ENCODE data around the gene GNG14. TPM values are rescaled to one million over a fixed set of nuclear protein-coding genes. Genes with fewer than 3 reads are reported as not detected.
"Not testable (repeated sequence)": the region's sequence is repeated elsewhere in the genome, so short reads cannot be mapped to it uniquely, and the experiment has no call there.

GNG14 gene
- total RNA-seq, 3 donors from 2014 or later (not counting 1 experiment from before 2014, with no cell fraction given), result not detected

DNA sequence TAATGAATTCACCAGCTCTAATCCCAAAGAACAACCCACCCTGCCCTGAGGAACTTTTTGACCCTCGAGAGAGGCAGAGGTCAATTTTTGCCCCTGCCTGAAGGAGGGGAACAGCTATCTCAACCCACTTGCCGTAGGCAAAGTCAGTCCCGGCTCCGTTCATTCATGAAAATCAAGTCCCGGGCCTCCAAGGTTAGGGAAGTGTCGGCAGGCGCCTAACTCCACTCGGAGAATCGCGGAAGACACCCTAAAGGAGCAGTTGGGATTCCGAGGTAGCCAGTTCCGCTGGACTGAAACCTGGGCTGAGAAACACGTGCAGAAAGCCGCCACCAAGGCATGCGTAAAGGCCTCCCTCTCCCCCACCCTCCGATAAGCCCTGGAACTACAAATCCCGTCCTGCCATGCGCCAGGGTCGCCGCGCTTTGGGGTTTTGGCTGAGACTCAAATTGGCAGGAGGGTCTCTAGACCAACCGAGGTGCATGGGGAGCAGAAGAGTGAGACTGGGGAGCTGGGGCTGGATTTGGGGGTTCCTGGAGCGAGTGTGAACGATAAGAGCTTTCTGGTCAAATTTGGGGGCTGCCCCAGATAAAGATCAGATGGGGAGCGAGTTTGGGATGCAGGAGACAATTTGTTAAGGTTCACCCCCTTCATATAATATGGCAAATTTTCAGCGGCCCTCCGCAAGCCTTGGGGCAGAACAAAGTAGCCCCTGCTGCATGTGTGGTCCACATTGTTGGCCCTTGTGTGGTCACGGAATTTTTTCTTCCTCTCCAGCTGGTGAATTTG lies 36.0 kb downstream of the GNG14 start, which contains the start of gene TNPO2:
Gene TNPO2 (minus strand): TSS at position 292 of the 786 bp plus-strand sequence. CDS start 2,955 bp downstream, outside the sequence.
- Mint-ChIP-seq H3K27me3 (ENCODE audit: low read depth in 2 of 2) (no peaks in the 10 kb centered on the region), H3K9me3 (no peaks in the 10 kb centered on the region), H3K4me3 (peak within 1 kb of the TSS; percentile 93), H3K27ac (peak within 1 kb of the TSS; percentile 91 to 96), H3K36me3 (no peaks in the 10 kb centered on the region), H3K4me1 (peaks cover 26 to 40% of the 10 kb centered on the region in 2 donors)
- peaks cover 36% of the 10 kb centered on the region for H3K4me1 ChIP-seq (ENCODE audit: control insufficient read depth, insufficient read depth, low read length)
- peak within 1 kb of the TSS; percentile 44 for H3K27ac ChIP-seq (ENCODE audit: low read length)
- ATAC-seq (peak in 2 of 3 donors; percentile 16 to 19), DNase-seq (peak; percentile 23 to 77)
- 6% methylated on average over 28 of the region's 28 CpGs for WGBS (ENCODE audit: insufficient coverage)
- no peaks in the 10 kb centered on the region for H3K9me3 ChIP-seq (ENCODE audit: control insufficient read depth, insufficient read depth, low read length)
- peak within 1 kb of the TSS; percentile 60 for H3K4me3 ChIP-seq (ENCODE audit: low read length)
- H3K27me3 ChIP-seq (ENCODE audit: control insufficient read depth, insufficient read depth, low read length), result no peaks in the 10 kb centered on the region
- TF ChIP-seq, protein P1, sequence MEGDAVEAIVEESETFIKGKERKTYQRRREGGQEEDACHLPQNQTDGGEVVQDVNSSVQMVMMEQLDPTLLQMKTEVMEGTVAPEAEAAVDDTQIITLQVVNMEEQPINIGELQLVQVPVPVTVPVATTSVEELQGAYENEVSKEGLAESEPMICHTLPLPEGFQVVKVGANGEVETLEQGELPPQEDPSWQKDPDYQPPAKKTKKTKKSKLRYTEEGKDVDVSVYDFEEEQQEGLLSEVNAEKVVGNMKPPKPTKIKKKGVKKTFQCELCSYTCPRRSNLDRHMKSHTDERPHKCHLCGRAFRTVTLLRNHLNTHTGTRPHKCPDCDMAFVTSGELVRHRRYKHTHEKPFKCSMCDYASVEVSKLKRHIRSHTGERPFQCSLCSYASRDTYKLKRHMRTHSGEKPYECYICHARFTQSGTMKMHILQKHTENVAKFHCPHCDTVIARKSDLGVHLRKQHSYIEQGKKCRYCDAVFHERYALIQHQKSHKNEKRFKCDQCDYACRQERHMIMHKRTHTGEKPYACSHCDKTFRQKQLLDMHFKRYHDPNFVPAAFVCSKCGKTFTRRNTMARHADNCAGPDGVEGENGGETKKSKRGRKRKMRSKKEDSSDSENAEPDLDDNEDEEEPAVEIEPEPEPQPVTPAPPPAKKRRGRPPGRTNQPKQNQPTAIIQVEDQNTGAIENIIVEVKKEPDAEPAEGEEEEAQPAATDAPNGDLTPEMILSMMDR (IDR thresholded peaks at IDR 0.05), result no peak
- peaks cover 7% of the 10 kb centered on the region for H3K36me3 ChIP-seq (ENCODE audit: control insufficient read depth, insufficient read depth, low read length)
- intact Hi-C loops (cut with micrococcal nuclease), result loop anchor here (1.0 to 5.0 kb wide), 4 partner anchors 9 to 68 kb away; partner anchors contain the start of genes DHPS, JUNB, MAN2B1 and WDR83

DNA sequence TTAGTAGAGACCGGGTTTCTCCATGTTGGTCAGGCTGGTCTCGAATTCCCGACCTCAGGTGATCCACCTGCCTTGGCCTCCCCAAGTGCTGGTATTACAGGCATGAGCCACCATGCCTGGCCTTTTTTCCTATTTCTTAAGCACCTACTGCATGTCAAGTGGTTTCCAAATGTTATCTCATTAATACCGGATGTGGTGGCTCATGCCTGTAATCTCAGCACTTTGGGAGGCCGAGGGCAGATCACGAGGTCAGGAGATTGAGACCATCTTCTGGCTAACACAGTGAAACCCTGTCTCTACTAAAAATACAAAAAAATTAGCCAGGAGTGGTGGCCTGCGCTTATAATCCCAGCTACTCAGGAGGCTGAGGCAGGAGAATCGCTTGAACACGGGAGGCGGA lies 37.8 kb downstream of the GNG14 start:
- H3K4me3 ChIP-seq (ENCODE audit: low read length); H3K27me3 Mint-ChIP-seq (ENCODE audit: low read depth in 2 of 2); H3K27ac Mint-ChIP-seq; H3K36me3 Mint-ChIP-seq; DNase-seq; H3K27me3 ChIP-seq (ENCODE audit: control insufficient read depth, insufficient read depth, low read length); H3K9me3 ChIP-seq (ENCODE audit: control insufficient read depth, insufficient read depth, low read length); ATAC-seq; H3K27ac ChIP-seq (ENCODE audit: low read length); intact Hi-C loops (cut with micrococcal nuclease); H3K4me3 Mint-ChIP-seq; H3K9me3 Mint-ChIP-seq: not testable (repeated sequence)
- H3K4me1 ChIP-seq (ENCODE audit: control insufficient read depth, insufficient read depth, low read length), result peaks cover 37% of the 10 kb centered on the region
- peaks cover 30 to 44% of the 10 kb centered on the region in 2 donors for H3K4me1 Mint-ChIP-seq
- peaks cover 22% of the 10 kb centered on the region for H3K36me3 ChIP-seq (ENCODE audit: control insufficient read depth, insufficient read depth, low read length)
- 94% methylated on average over 10 of the region's 10 CpGs for WGBS (ENCODE audit: insufficient coverage)

DNA sequence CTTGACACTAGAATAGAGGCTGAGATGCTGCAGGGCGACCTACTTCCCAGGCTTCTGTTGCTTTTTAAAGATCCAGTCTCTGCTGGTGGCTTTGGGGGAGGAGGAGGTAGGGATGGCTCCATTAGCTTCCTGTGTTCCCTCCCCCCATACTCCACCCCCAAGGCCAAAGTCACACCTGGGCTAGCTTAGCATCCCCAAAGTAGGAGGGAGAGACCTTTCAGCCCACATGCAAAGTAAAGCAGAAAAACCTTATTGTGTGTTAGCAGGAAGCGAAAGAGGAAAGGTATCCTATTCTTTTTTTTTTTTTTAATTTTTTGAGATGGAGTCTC lies 39.2 kb downstream of the GNG14 start:
- Histone ChIP-seq H3K4me3 (ENCODE audit: low read length) (no peak overlapping the region), H3K27me3 (ENCODE audit: control insufficient read depth, insufficient read depth, low read length) (no peaks in the 10 kb centered on the region), H3K4me1 (ENCODE audit: control insufficient read depth, insufficient read depth, low read length) (peaks cover 34% of the 10 kb centered on the region), H3K9me3 (ENCODE audit: control insufficient read depth, insufficient read depth, low read length) (no peaks in the 10 kb centered on the region), H3K36me3 (ENCODE audit: control insufficient read depth, insufficient read depth, low read length) (peaks cover 28% of the 10 kb centered on the region), H3K27ac (ENCODE audit: low read length) (no peak overlapping the region)
- TF ChIP-seq, protein P1 (IDR thresholded peaks at IDR 0.05), result no peak
- H3K4me3 Mint-ChIP-seq, result no peak overlapping the region
- H3K9me3 Mint-ChIP-seq, result no peaks in the 10 kb centered on the region
- 94% methylated on average over 2 of the region's 2 CpGs for WGBS (ENCODE audit: insufficient coverage)
- H3K27me3 Mint-ChIP-seq (ENCODE audit: low read depth in 2 of 2), result no peaks in the 10 kb centered on the region
- peak overlapping the region in 1 of 2 donors; percentile 60 for H3K27ac Mint-ChIP-seq
- ATAC-seq (no peak), DNase-seq (no peak)
- peaks cover 23 to 33% of the 10 kb centered on the region in 2 donors for H3K4me1 Mint-ChIP-seq
- intact Hi-C loops (cut with micrococcal nuclease), result no loop called here
- H3K36me3 Mint-ChIP-seq, result no peaks in the 10 kb centered on the region

DNA sequence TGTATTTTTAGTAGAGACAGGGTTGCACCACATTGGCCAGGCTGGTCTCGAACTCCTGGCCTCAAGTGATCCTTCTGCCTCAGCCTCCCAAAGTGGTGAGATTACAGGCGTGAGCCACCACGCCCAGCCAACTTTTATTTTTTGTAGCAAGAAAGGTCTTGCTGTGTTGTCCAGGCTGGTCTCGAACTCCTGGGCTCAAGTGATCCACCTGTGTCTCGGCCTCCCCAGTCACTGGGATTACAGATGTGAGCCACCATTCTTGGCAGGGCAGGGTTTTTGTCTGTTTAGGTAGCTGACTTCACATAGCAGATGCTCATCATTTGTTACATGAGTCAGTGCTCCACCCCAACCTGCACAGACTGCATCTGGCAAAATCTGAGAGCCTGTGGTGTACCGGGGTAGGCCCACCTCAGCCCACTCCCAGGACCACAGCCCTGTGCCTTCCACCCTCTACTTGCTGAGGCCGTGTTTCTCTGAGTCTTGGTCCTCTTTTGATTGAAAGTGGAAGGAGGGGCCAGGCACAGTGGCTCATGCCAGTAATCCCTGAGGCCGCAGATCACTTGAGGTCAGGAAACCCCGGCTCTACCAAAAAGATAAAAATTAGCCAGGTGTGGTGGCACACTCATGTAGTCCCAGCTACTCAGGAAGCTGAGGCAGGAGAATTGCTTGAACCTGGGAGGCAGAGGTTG lies 40.1 kb downstream of the GNG14 start:
- Mint-ChIP-seq H3K36me3 (no peaks in the 10 kb centered on the region), H3K27ac (no peak overlapping the region)
- 98% methylated on average over 9 of the region's 9 CpGs for WGBS (ENCODE audit: insufficient coverage)

More for the DNA sequence above, 40.1 kb downstream of the GNG14 start:
- no peaks in the 10 kb centered on the region for H3K9me3 Mint-ChIP-seq
- intact Hi-C loops (cut with micrococcal nuclease), result no loop called here
- DNase-seq (no peak), ATAC-seq (no peak)
- no peak overlapping the region for H3K4me3 Mint-ChIP-seq
- peaks cover 28 to 35% of the 10 kb centered on the region in 2 donors for H3K4me1 Mint-ChIP-seq
- peaks cover 39% of the 10 kb centered on the region for H3K4me1 ChIP-seq (ENCODE audit: control insufficient read depth, insufficient read depth, low read length)
- H3K27ac ChIP-seq (ENCODE audit: low read length), result no peak overlapping the region
- TF ChIP-seq, protein P1 (IDR thresholded peaks at IDR 0.05), result no peak
- no peaks in the 10 kb centered on the region for H3K27me3 ChIP-seq (ENCODE audit: control insufficient read depth, insufficient read depth, low read length)
- no peak overlapping the region for H3K4me3 ChIP-seq (ENCODE audit: low read length)
- no peaks in the 10 kb centered on the region for H3K27me3 Mint-ChIP-seq (ENCODE audit: low read depth in 2 of 2)
- no peaks in the 10 kb centered on the region for H3K9me3 ChIP-seq (ENCODE audit: control insufficient read depth, insufficient read depth, low read length)
- peaks cover 31% of the 10 kb centered on the region for H3K36me3 ChIP-seq (ENCODE audit: control insufficient read depth, insufficient read depth, low read length)

All from natural killer cell (primary cell).